KMS-11 (cell line): ENCODE measurements around the gene OR2A7.
"Not testable (repeated sequence)": the region's sequence is repeated elsewhere in the genome, so short reads cannot be mapped to it uniquely, and the experiment has no call there.

Experiments used
- H2AFZ ChIP-seq: fragments of 200-600 bp; sonication (generic); 2 replicates; pipeline ENCODE4 v1.6.1; 2016; ENCODE audit warnings: antibody characterized with exemption, mixed run types, low read depth
- H3K27ac ChIP-seq: fragments of 200-600 bp; sonication (generic); 2 replicates; pipeline ENCODE4 v1.6.1; 2016; ENCODE audit warnings: mild to moderate bottlenecking, mixed run types
- H3K27me3 ChIP-seq: fragments of 200-600 bp; sonication (generic); 2 replicates; pipeline ENCODE4 v1.6.1; 2017; ENCODE audit warnings: mild to moderate bottlenecking, low read depth, mixed run types, moderate library complexity; ENCODE audit not compliant: insufficient read depth
- H3K36me3 ChIP-seq: fragments of 200-600 bp; sonication (generic); 2 replicates; pipeline ENCODE4 v1.6.1; 2017; ENCODE audit warnings: mild to moderate bottlenecking, mixed run types; ENCODE audit not compliant: insufficient read depth
- H3K4me1 ChIP-seq: fragments of 200-600 bp; sonication (generic); 2 replicates; pipeline ENCODE4 v1.6.1; 2016; ENCODE audit warnings: mild to moderate bottlenecking, low read depth, mixed run types; ENCODE audit not compliant: poor library complexity, severe bottlenecking
- H3K4me2 ChIP-seq: fragments of 200-600 bp; sonication (generic); 2 replicates; pipeline ENCODE4 v1.7.0; 2016; ENCODE audit warnings: mild to moderate bottlenecking, mixed run types
- H3K4me3 ChIP-seq: fragments of 200-600 bp; sonication (generic); IDR thresholded peaks from 2 replicates; pipeline ENCODE4 v1.6.1; 2017; ENCODE audit warnings: low read depth, low read length, mixed read lengths; ENCODE audit not compliant: insufficient read depth
- H3K79me2 ChIP-seq: fragments of 200-600 bp; sonication (generic); 2 replicates; pipeline ENCODE4 v1.6.1; 2016; ENCODE audit warnings: low read depth, mixed run types; ENCODE audit not compliant: insufficient read depth
- H3K9ac ChIP-seq: fragments of 200-600 bp; sonication (generic); 2 replicates; pipeline ENCODE4 v1.6.1; 2016; ENCODE audit warnings: mild to moderate bottlenecking, mixed run types
- H4K20me1 ChIP-seq: fragments of 200-600 bp; sonication (generic); 2 replicates; pipeline ENCODE4 v1.6.1; 2016; ENCODE audit warnings: mild to moderate bottlenecking, mixed run types; ENCODE audit not compliant: insufficient read depth

OR2A7 gene, protein sequence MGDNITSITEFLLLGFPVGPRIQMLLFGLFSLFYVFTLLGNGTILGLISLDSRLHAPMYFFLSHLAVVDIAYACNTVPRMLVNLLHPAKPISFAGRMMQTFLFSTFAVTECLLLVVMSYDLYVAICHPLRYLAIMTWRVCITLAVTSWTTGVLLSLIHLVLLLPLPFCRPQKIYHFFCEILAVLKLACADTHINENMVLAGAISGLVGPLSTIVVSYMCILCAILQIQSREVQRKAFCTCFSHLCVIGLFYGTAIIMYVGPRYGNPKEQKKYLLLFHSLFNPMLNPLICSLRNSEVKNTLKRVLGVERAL

DNA sequence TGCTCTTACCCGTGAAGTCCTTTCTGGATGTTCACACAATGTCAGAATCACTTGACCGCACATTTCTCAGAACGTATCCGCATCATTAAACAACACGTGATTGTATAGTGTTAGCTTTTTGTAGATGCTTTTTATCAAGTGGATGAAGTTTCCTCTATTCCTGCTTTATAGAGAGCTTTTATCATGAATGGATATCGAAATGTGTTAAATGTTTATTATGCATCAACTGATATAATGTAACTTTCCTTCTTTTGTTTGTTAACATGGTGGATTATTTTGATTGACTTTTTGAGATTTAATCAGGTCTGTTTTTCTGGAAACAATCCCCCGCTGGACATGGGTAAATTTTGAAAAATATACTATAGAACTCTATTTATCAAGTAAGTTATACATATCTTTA is at the start of gene OR2A7:
Gene OR2A7 (minus strand): TSS at position 101 of the 400 bp plus-strand sequence. CDS start 5,164 bp downstream, outside the sequence.
- H3K79me2 ChIP-seq, H3K27me3 ChIP-seq, H3K9ac ChIP-seq, H3K27ac ChIP-seq, H4K20me1 ChIP-seq, H3K4me2 ChIP-seq, H2AFZ ChIP-seq, H3K4me1 ChIP-seq, H3K4me3 ChIP-seq, H3K36me3 ChIP-seq: not testable (repeated sequence)

DNA sequence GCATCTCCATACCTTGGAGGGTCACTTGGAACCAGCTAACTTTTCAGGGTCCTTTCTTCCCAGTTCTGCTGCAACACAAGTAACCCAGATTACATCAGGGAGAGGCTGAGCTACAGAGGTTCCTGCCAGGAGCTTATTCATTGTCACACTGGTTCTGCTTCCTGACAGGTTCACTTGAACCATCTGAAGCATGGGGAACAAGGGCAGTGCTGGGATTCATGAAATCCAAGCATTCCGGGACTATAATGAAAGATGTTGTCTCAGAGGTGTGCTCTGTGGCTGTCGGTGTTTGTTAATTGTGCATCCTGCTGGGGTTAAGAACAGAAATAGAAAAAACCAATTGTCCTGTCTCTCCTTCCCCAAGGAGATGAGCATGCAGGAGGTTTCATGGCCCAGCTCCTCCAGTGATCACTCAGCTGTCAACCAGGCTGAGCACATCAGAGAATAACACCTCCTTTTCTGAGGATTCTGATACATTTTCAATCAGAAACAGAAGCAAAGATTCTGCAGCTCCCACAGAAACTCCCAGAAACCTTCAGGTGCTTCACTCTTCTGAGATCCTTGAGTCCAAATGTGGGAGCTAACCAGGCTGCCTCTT is 47.4 kb upstream of the OR2A7 start, which contains the start of gene OR2A1:
Gene OR2A1 (plus strand): TSS at position 548 of the 598 bp plus-strand sequence. CDS start 5,706 bp downstream, outside the sequence.
- not testable (repeated sequence) for H3K4me1 ChIP-seq, H3K79me2 ChIP-seq, H3K9ac ChIP-seq, H3K27ac ChIP-seq, H3K27me3 ChIP-seq, H3K4me2 ChIP-seq, H4K20me1 ChIP-seq, H2AFZ ChIP-seq, H3K36me3 ChIP-seq, H3K4me3 ChIP-seq

DNA sequence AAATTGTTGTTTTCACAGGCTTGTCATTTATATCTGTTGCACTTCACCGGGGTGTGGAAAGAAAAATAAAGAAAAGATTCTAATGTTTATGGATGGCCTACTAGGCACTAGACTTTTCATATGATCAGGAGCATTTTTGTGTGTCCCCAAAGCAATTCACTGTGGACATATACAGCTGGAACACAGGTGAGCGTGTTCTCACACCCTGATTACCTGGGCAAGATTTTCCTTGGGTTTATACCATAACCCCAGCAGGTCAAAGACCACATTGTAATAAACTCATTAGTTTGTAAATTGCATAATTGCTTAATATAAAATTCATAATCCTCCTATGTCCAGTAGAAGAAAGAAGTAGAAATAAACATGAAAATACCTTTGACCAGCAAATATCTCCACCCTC is 46.6 kb upstream of the OR2A7 start:
- H3K27ac ChIP-seq, H3K4me3 ChIP-seq, H3K9ac ChIP-seq, H3K27me3 ChIP-seq, H2AFZ ChIP-seq, H4K20me1 ChIP-seq, H3K36me3 ChIP-seq, H3K79me2 ChIP-seq, H3K4me1 ChIP-seq, H3K4me2 ChIP-seq: not testable (repeated sequence)

DNA sequence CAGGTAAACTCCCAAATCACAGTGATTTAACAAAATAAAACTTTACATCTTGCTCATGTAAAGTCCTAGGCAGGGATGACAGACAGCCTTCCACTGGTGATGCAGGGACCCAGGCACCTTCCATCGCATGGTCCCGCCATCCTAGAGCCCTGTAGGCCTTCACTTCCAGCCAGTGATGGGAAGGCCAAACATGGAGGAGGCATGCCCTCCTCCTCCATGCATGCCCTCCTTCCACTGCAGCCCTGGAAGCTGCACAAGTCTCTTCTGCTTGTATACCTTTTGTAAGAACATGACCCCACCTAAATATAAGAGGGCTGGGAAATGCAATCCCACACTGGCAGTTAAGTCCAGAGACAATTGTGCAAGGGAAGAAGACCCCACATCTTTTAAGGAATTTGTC is 45.1 kb upstream of the OR2A7 start:
- not testable (repeated sequence) for H2AFZ ChIP-seq, H3K27me3 ChIP-seq

DNA sequence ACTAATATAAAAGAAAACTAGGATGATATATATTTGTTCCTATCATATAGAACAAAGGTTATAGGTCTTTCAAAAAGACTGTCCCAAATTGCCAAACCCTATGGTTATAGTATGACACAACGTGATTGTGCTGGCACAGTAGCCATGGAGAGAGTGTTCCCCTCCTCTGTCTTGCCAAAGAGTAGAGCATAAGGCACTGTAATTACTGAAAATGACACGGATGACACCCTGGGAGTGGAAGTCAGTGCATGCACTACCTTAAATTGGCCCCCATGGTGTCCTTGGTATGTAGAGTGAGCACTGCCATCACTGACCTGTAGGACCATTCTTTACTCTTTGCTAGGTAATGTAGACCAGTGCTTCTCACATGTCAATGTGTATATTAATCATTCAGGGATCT is 40.6 kb upstream of the OR2A7 start:
- not testable (repeated sequence) for H3K4me2 ChIP-seq, H3K27ac ChIP-seq, H4K20me1 ChIP-seq, H3K4me3 ChIP-seq, H3K79me2 ChIP-seq, H3K27me3 ChIP-seq, H3K4me1 ChIP-seq, H3K9ac ChIP-seq, H2AFZ ChIP-seq, H3K36me3 ChIP-seq

More for the DNA sequence above, 45.1 kb upstream of the OR2A7 start:
- H3K4me3 ChIP-seq, H3K9ac ChIP-seq, H4K20me1 ChIP-seq, H3K79me2 ChIP-seq, H3K4me1 ChIP-seq, H3K4me2 ChIP-seq, H3K27ac ChIP-seq, H3K36me3 ChIP-seq: not testable (repeated sequence)

DNA sequence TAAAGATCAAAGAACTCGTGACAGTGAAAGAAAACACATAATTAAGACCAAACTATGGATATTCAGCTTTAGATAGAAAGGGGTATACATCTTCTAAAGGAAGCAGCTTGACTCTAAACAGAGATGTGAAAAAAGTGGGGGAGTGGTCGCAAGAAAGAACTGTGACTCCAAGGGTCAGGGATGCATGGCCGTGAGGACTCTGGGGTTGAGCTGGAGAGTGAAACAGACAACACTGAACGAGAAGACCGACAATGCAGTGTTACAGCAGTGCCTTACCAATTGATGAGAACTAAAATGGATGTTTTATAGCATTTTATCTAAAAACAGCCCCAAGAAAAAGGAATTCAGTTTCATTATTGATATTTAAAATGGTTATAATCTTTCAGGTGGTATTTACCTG is 39.0 kb upstream of the OR2A7 start:
- not testable (repeated sequence) for H3K27ac ChIP-seq, H3K9ac ChIP-seq, H3K4me1 ChIP-seq, H3K4me2 ChIP-seq, H2AFZ ChIP-seq, H3K27me3 ChIP-seq, H4K20me1 ChIP-seq, H3K79me2 ChIP-seq, H3K4me3 ChIP-seq, H3K36me3 ChIP-seq

DNA sequence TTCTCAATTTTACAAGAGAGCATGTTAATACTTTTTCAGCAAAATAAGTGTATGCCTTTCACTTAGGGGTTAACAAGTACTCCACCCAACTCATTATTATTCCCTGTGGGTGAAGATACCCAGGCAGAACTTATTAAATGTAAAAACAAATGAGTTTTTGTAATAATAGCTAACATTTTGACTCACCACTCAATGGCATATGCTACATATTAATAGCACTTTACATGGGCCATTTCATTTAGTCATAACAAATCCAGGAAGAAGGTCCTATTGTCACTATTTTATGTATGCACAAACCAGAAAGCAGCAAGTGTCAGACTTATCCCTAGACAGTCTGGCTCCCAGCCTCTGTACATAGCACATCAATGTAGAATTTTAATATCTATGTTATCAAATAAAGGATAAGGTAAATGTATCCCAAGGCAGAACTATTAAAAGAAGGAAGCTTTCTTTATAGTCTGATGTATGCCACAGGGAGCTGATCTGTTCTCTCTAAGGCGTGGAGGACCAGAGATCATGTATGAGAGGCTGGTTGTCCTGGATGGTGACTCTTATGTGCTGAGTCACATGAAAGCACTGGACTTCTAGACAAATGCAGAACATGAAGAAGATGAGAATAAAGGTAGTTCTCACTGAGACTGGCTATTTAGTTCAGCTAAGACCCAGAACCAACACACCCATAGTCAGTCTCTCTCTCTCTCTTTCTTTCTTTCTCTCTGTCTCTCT is 38.1 kb upstream of the OR2A7 start:
- H3K4me1 ChIP-seq, H3K27me3 ChIP-seq, H3K4me2 ChIP-seq, H3K4me3 ChIP-seq, H3K9ac ChIP-seq, H4K20me1 ChIP-seq, H3K79me2 ChIP-seq, H3K27ac ChIP-seq, H3K36me3 ChIP-seq, H2AFZ ChIP-seq: not testable (repeated sequence)

DNA sequence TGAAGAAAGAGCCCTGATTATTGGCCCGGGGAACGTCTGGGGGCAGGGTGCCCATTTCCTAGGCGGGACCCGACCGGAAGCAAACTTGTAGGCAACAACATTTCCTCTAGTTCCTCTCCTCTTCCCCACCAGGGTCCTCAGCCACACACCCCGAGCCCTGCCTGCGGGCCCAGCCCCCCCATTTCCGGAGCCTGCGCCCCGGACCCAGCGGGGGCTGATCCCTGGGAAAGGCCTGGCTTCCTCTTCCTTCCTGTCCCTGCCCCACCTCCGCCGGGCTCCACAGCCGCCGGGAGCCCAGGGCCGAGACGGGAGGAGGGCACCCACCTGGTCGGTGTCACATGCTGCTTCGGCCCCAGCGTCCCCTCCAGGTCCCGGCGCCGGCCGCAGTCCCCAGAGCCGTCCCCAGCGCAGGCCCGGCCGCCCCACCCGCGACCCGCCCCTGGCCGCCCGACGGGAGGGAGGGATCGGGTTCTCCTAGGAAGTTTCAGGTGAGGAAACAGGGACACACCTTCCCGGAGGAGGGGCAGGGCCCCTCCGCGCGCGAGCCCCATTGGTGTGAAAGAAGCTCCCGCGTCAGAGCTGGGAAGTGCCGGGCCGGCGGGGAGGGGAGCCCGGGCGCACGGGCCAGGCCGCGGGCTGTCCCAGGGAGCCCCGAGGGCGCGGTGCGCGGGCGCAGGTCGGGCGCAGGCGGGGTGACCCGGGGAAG is 29.4 kb upstream of the OR2A7 start:
- H3K27ac ChIP-seq, H4K20me1 ChIP-seq, H3K27me3 ChIP-seq, H3K9ac ChIP-seq, H3K79me2 ChIP-seq, H3K4me1 ChIP-seq, H2AFZ ChIP-seq, H3K4me3 ChIP-seq, H3K4me2 ChIP-seq, H3K36me3 ChIP-seq: not testable (repeated sequence)

DNA sequence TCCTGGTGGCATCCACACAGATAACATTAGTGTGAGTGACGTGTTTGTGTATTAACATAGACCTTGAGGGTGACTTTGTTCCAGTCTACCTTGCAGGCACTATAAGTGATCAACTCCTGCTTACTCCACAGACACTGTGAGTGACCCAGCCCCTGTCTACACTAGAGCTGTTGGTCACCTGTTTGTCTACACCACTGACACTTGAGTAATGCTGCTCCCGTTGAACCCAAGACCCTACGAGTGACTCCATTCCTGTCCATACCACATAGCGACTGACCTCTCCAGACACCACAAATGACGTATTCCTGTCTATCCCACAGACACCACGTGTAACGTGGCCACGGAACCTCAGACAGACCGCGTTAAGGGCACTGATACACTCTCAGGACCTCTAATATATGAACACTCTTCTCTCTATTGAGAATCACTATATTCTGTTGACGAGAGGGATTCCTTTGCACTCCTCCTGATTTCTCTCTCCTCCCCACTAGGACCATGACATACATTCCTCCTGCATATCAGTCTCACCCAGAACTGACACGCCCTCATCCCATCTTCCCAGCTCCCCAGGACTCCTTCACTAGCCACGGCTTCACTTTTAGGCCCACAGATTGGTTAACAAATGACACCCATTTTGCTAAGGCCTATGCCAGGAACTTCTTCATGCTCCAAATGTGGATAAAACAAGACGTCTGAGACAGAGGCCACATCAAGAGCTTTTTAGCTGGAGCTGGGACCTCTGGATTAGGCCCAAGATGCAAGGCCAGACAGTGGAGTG is 28.0 kb upstream of the OR2A7 start:
- H3K27ac ChIP-seq, H3K36me3 ChIP-seq, H4K20me1 ChIP-seq, H3K27me3 ChIP-seq, H2AFZ ChIP-seq, H3K9ac ChIP-seq, H3K4me2 ChIP-seq, H3K4me3 ChIP-seq, H3K79me2 ChIP-seq, H3K4me1 ChIP-seq: not testable (repeated sequence)
